Measurements from ENCODE around the gene DNAJC24. TPM values are rescaled to one million over a fixed set of nuclear protein-coding genes. Genes with fewer than 3 reads are reported as not detected.

Gene DNAJC24
- polyA plus RNA-seq, 3 donors = 3.4 to 4.8 (median 4.4) TPM

GRCh38 chr11:31441296-31441695 is 71.6 kb downstream of the DNAJC24 start:
- peaks cover 4% of the 10 kb centered on the region in 2 donors for H3K36me3 Mint-ChIP-seq
- no peak overlapping the region for H3K4me2 ChIP-seq (replicated peaks; ENCODE audit: extremely low read depth, low read length, poor library complexity, severe bottlenecking)
- no peak overlapping the region for H3K4me3 ChIP-seq (replicated peaks in 1 of 3; ENCODE audit: low read depth in 2 of 3, low read length in 3 of 3)
- H3K36me3 ChIP-seq (replicated peaks in 1 of 2; ENCODE audit: control insufficient read depth in 1 of 2, insufficient read depth in 2 of 2, low read length in 2 of 2) = no peaks in the 10 kb centered on the region
- no peaks in the 10 kb centered on the region for H3K27me3 Mint-ChIP-seq (ENCODE audit: low read depth in 3 of 3)
- no peaks in the 10 kb centered on the region for H3K27me3 ChIP-seq (ENCODE audit: control insufficient read depth in 2 of 2, insufficient read depth in 2 of 2, low read length in 2 of 2)
- H3K4me1 Mint-ChIP-seq = no peaks in the 10 kb centered on the region
- TF ChIP-seq CTCF (IDR thresholded peaks at IDR 0.05) = no peak
- no peak overlapping the region for H3K27ac Mint-ChIP-seq
- no peaks in the 10 kb centered on the region for H3K79me2 ChIP-seq (ENCODE audit: insufficient read depth, low read length)
- no peak for DNase-seq
- no peak overlapping the region for H3K9ac ChIP-seq (ENCODE audit: insufficient read depth, low read length, poor library complexity, severe bottlenecking)
- peaks cover 0 to 6% (median 0%) of the 10 kb centered on the region in 7 donors for H3K9me3 Mint-ChIP-seq
- intact Hi-C loops (cut with micrococcal nuclease) = no loop called here
- H4K20me1 ChIP-seq (ENCODE audit: insufficient read depth, low read length) = no peaks in the 10 kb centered on the region
- H3K4me3 Mint-ChIP-seq = no peak overlapping the region
- no peaks in the 10 kb centered on the region for H3K4me1 ChIP-seq (ENCODE audit: control insufficient read depth in 1 of 2, insufficient read depth in 2 of 2, low read length in 2 of 2)
- no peak overlapping the region for H3K27ac ChIP-seq (ENCODE audit: low read depth in 1 of 2, low read length in 2 of 2)
- H3K9me3 ChIP-seq (replicated peaks in 1 of 2; ENCODE audit: control insufficient read depth in 1 of 2, insufficient read depth in 1 of 2, low read length in 2 of 2) = no peaks in the 10 kb centered on the region
- H2AFZ ChIP-seq (ENCODE audit: insufficient read depth, low read depth, low read length, poor library complexity, severe bottlenecking) = no peak overlapping the region

GRCh38 chr11:31442086-31442485 is 72.4 kb downstream of the DNAJC24 start:
- no peak overlapping the region for H3K27ac Mint-ChIP-seq
- no peak for TF ChIP-seq CTCF (IDR thresholded peaks at IDR 0.05)
- intact Hi-C loops (cut with micrococcal nuclease) = no loop called here

More at GRCh38 chr11:31442086-31442485, 72.4 kb downstream of the DNAJC24 start:
- no peaks in the 10 kb centered on the region for H3K4me1 ChIP-seq (ENCODE audit: control insufficient read depth in 1 of 2, insufficient read depth in 2 of 2, low read length in 2 of 2)
- H3K36me3 ChIP-seq (replicated peaks in 1 of 2; ENCODE audit: control insufficient read depth in 1 of 2, insufficient read depth in 2 of 2, low read length in 2 of 2) = no peaks in the 10 kb centered on the region
- H3K9ac ChIP-seq (ENCODE audit: insufficient read depth, low read length, poor library complexity, severe bottlenecking) = no peak overlapping the region
- H2AFZ ChIP-seq (ENCODE audit: insufficient read depth, low read depth, low read length, poor library complexity, severe bottlenecking) = no peak overlapping the region
- Mint-ChIP-seq H3K4me1 (no peaks in the 10 kb centered on the region), H3K9me3 (peaks cover 0 to 6% (median 0%) of the 10 kb centered on the region in 7 donors), H3K4me3 (no peak overlapping the region), H3K36me3 (peaks cover 6% of the 10 kb centered on the region in 2 donors), H3K27me3 (ENCODE audit: low read depth in 3 of 3) (peaks cover 0 to 1% (median 0%) of the 10 kb centered on the region in 3 donors)
- H3K4me3 ChIP-seq (replicated peaks in 1 of 3; ENCODE audit: low read depth in 2 of 3, low read length in 3 of 3) = no peak overlapping the region
- H3K27me3 ChIP-seq (ENCODE audit: control insufficient read depth in 2 of 2, insufficient read depth in 2 of 2, low read length in 2 of 2) = no peaks in the 10 kb centered on the region
- no peak for DNase-seq
- no peaks in the 10 kb centered on the region for H4K20me1 ChIP-seq (ENCODE audit: insufficient read depth, low read length)
- no peaks in the 10 kb centered on the region for H3K79me2 ChIP-seq (ENCODE audit: insufficient read depth, low read length)
- H3K27ac ChIP-seq (ENCODE audit: low read depth in 1 of 2, low read length in 2 of 2) = no peak overlapping the region
- no peak overlapping the region for H3K4me2 ChIP-seq (replicated peaks; ENCODE audit: extremely low read depth, low read length, poor library complexity, severe bottlenecking)
- no CpG with 5 or more reads among the region's 2 CpGs for WGBS (ENCODE audit: insufficient coverage)
- no peaks in the 10 kb centered on the region for H3K9me3 ChIP-seq (replicated peaks in 1 of 2; ENCODE audit: control insufficient read depth in 1 of 2, insufficient read depth in 1 of 2, low read length in 2 of 2)

Data from CD14-positive monocyte (primary cell).